GM12892 (cell line): Measurements from ENCODE around the gene CASP8AP2.

Experiments used
- POLR2A ChIP-seq: IDR thresholded peaks from 2 replicates; pipeline ENCODE4 v1.6.1; 2011; ENCODE audit warnings: low read depth, low read length, control low read depth
- POLR2AphosphoS5 ChIP-seq: IDR thresholded peaks from 2 replicates; pipeline ENCODE4 v1.6.1; 2011; ENCODE audit warnings: low read depth, low read length, control low read depth

GRCh38 chr6:89790403-89790802 is 39.3 kb upstream of the CASP8AP2 start:
- TF ChIP-seq POLR2AphosphoS5, result no peak
- no peak for TF ChIP-seq POLR2A
